Activated naive CD8-positive, alpha-beta T cell treated with anti-CD3 and anti-CD28 coated beads, Interleukin-2, amount 10 ng/mL, durations not matched to agents 7 days and 5 days (primary cell): ENCODE data around the gene RERG. TPM values are rescaled to one million over a fixed set of nuclear protein-coding genes. Genes with fewer than 3 reads are reported as not detected.

Experiments used
- ATAC-seq: fragments of 150-1000 bp; cut with Tn5 transposase; one replicate; pipeline ENCODE4 v1.10.0; 2021; ENCODE audit warnings: low read depth, moderate library complexity
- POLR2A ChIA-PET: fragments of 350-600 bp; sonication (Branson Sonifier 250); formaldehyde crosslinking; loops from one replicate; lab custom pipeline; 2021; ENCODE audit warnings: antibody characterized with exemption; lab: Charles Lee
- DNase-seq: peaks from one replicate; pipeline ENCODE4 v3.0.0; 2021
- H3K27ac Mint-ChIP-seq: one replicate; pipeline ENCODE4 v1.8.0; 2022; ENCODE audit warnings: mild to moderate bottlenecking, mixed read lengths
- H3K27me3 Mint-ChIP-seq: one replicate; pipeline ENCODE4 v1.8.0; 2022; ENCODE audit warnings: mild to moderate bottlenecking, moderate library complexity, mixed read lengths
- H3K36me3 Mint-ChIP-seq: one replicate; pipeline ENCODE4 v1.8.0; 2021; ENCODE audit warnings: mild to moderate bottlenecking, mixed read lengths
- H3K4me1 Mint-ChIP-seq: one replicate; pipeline ENCODE4 v1.8.0; 2021; ENCODE audit warnings: mixed read lengths
- H3K4me3 Mint-ChIP-seq: one replicate; pipeline ENCODE4 v1.8.0; 2022; ENCODE audit warnings: mild to moderate bottlenecking, moderate library complexity, mixed read lengths
- H3K9me3 Mint-ChIP-seq: one replicate; pipeline ENCODE4 v1.8.0; 2021; ENCODE audit warnings: mixed read lengths
- total RNA-seq, 2 experiments: library from RNA; stranded (reverse); gene quantifications; one replicate each; pipeline ENCODE4 v1.2.3, GENCODE V29; 2021

The RERG gene
- total RNA-seq, 2 experiments from 2014 or later = not detected

DNA sequence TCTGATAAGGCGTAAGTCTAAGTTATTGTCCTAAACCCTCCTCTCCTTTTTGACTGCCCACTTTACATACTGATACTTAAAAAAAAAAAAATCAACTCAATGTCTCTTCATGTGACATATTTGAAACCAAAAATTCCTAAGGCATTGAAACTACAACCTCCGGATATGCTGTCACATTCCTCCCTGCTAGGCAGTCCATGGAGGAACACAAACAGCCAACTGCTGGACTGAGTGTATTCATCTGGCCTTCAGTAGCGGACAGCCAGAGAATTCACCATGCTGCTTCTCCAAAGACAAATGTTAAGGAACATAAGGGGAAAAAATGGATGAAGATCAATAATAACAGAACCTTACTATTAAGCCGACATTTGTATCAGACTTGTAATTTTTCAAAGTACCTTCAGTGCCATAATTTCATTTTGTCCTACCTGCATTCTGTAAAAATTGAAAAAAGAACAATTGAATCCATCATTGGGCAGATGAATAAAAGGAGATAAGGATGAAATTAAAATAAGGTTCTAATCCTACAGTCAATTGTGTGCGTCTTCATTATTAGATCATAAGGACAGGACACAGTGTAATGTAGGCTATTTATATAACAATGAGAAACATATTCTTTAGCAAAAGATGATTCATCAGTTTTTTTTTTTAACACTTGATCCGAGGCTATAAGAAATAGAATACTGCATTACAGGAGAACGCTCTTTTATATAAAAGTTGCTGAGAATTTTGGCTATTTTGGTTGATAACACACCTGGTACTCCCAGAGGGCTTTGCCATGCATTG, 12.2 kb downstream of the RERG start:
- Mint-ChIP-seq H3K9me3 (no peaks in the 10 kb centered on the region), H3K36me3 (no peaks in the 10 kb centered on the region), H3K27me3 (peaks cover 30% of the 10 kb centered on the region), H3K4me1 (no peaks in the 10 kb centered on the region), H3K27ac (no peak overlapping the region), H3K4me3 (no peak overlapping the region)
- POLR2A ChIA-PET = no interaction called here
- ATAC-seq (no peak), DNase-seq (no peak)

DNA sequence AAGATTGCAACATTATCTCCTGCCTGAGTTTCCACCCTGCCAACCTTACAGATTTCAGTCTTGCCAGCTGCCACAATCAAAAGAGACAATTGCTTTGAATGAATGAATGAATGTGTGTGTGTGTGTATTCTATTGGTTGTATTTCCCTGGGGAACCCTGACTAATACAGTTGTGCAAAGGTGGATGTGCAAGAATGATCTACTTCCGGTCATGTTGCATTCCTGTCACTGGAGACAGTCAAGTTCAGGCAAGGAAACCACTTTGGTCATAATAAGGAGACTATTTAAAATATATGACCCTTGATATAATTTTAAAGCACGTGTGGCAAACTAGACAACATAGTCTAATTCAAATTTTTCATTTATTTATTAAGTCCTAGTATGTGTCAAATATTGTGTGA, 13.1 kb downstream of the RERG start:
- Mint-ChIP-seq H3K27ac (no peak overlapping the region), H3K4me3 (no peak overlapping the region), H3K27me3 (peaks cover 30% of the 10 kb centered on the region), H3K9me3 (no peaks in the 10 kb centered on the region), H3K4me1 (no peaks in the 10 kb centered on the region), H3K36me3 (no peaks in the 10 kb centered on the region)
- POLR2A ChIA-PET = no interaction called here
- ATAC-seq (no peak), DNase-seq (no peak)

DNA sequence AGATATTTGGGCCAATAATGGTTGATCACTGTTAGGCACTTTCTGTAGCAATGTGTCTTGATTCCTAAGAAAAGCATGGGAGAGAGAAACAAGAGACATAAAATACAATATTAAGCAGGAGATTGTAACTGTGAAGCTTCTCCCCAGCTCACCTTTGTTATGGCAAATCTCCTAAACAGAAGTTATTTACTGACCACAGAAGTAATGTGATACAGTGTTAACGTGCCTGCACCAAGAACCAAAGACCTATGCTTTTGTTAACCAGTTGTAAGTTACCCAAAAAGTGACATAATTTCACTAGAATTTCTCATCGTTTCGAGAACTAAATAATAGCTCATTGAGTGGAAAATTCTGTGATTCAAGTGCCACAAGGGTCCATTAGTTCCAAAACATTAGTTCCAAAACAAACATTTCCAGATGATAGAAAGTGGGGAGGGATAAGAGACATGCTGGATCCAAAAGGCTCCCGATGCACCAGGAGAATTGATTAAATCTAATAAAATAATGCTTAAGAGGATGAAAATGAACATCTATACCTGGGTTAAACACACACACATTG, 14.3 kb downstream of the RERG start:
- DNase-seq = no peak
- H3K36me3 Mint-ChIP-seq = no peaks in the 10 kb centered on the region
- no peak overlapping the region for H3K27ac Mint-ChIP-seq
- H3K4me1 Mint-ChIP-seq = no peaks in the 10 kb centered on the region
- ATAC-seq = no peak
- peaks cover 33% of the 10 kb centered on the region for H3K27me3 Mint-ChIP-seq
- no peak overlapping the region for H3K4me3 Mint-ChIP-seq
- POLR2A ChIA-PET = no interaction called here
- no peaks in the 10 kb centered on the region for H3K9me3 Mint-ChIP-seq

DNA sequence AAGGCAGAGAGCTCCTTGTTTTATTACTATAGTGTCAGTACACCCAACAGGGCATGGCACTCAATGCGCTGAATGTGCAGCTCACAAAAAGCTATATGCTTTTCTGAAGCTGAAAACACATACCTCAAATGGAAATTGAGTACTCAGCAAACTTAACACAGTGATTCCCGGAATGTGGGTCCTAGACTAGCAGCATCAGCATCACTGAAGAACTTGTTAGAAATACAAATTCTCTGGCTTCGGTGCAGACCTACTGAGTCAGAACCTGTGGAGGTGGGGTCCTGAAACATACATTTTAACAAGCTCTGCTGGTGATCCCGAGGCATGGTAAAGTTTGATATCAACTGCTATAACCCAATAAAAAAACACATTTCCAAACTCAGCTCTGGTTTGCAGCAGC, 14.9 kb downstream of the RERG start:
- Mint-ChIP-seq H3K4me3 (no peak overlapping the region), H3K4me1 (no peaks in the 10 kb centered on the region), H3K27me3 (peaks cover 33% of the 10 kb centered on the region), H3K27ac (no peak overlapping the region), H3K36me3 (no peaks in the 10 kb centered on the region), H3K9me3 (no peaks in the 10 kb centered on the region)
- ATAC-seq = no peak
- POLR2A ChIA-PET = interaction anchor here (0.8 kb wide), 1 partner anchor 378 kb away, joined by 3 read pairs; no protein-coding TSS in a partner anchor
- DNase-seq = no peak

DNA sequence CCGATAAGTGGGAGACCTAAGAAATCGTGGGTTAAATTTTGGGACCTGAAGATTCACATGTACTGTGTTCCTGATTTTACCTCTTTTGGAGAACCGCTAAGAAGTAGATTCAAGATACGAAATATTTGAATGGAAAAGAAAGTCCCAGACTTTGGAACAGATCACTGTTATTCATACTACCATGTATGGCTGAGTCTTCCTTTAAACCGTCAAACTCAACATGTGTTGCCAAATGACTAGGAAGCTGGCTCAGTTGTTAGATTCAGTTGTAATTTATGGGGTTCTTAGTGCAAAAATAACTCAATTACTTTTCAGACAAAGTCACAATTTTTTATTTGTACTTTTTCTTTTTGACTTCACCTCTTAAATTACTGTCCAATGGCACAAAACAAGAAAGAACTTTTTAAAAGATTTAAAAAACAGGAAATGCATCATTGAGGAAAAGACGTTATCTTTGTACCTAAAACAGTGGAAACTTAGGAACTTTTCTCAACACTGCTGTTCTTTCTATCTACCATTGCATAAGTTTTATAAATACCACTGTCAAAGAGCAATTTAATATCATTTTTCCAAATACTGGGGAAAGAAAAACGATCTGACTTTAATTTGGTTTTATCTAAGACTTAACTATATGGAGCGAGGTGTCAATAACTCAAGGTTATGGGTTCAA, 15.7 kb downstream of the RERG start:
- Mint-ChIP-seq H3K36me3 (no peaks in the 10 kb centered on the region), H3K4me1 (no peaks in the 10 kb centered on the region), H3K9me3 (no peaks in the 10 kb centered on the region), H3K4me3 (no peak overlapping the region), H3K27me3 (peaks cover 29% of the 10 kb centered on the region), H3K27ac (no peak overlapping the region)
- DNase-seq (no peak), ATAC-seq (no peak)
- POLR2A ChIA-PET = interaction anchor here (0.8 kb wide), 1 partner anchor 379 kb away, joined by 3 read pairs; no protein-coding TSS in a partner anchor

DNA sequence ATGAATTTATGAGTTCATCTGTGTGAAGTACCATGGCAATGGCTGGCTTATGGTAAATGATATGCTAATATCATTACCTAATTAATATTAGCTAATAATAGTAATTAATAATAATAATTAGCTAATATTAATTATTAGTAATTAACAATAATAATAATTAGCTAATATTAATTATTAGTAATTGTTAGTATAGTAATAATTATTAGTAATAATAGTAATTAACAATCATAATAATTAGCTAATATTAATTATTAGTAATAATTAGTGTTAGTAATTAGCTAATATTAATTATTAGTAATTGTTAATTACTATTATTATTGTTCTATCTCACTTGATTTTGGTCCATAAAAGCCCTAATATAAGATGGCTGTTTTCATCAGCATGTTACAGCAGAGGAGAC, 19.8 kb downstream of the RERG start:
- POLR2A ChIA-PET = no interaction called here
- no peak overlapping the region for H3K27ac Mint-ChIP-seq
- no peak for ATAC-seq
- H3K4me1 Mint-ChIP-seq = no peaks in the 10 kb centered on the region
- no peak for DNase-seq
- H3K36me3 Mint-ChIP-seq = no peaks in the 10 kb centered on the region
- H3K9me3 Mint-ChIP-seq = no peaks in the 10 kb centered on the region
- H3K27me3 Mint-ChIP-seq = peaks cover 9% of the 10 kb centered on the region
- no peak overlapping the region for H3K4me3 Mint-ChIP-seq

DNA sequence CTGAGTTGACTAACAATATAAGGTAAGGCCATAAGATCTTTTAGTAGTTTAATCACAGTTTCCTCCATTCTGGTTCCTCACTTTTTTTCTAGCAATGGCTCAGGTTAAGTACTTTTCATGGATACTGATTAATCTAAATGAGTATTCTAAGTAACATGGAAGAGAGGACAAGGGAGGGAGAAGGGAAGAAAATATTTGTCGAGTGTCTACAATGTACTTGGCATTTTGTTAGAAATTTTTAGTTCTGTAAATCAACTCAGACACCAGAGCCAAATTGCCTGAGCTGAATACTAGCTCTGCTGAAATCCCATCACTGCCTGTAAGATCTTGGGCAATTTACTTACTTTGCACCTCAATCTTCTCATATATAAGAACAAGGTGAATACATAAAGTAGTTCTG, 20.2 kb downstream of the RERG start:
- Mint-ChIP-seq H3K9me3 (no peaks in the 10 kb centered on the region), H3K4me3 (no peak overlapping the region), H3K27me3 (peaks cover 7% of the 10 kb centered on the region), H3K27ac (no peak overlapping the region), H3K36me3 (no peaks in the 10 kb centered on the region), H3K4me1 (no peaks in the 10 kb centered on the region)
- no peak for DNase-seq
- POLR2A ChIA-PET = no interaction called here
- no peak for ATAC-seq

DNA sequence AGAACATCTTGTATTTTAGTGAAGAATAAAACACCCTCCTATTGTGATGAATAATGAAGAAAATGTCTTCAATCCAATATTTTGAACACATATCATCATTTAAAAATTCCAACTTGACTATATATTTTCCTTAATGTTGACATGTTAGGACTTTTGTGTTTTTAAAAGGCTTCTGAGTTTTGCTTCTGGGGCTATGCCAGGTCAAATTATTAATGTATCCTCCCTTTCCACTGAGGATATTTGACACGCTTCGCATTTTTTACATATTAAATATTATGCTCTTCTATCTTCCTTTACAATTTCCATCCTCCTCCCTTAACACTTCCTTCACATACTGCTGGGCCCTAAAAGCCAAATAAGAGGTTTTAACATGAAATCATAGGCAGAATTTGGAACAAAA, 20.6 kb downstream of the RERG start:
- Mint-ChIP-seq H3K27me3 (peaks cover 6% of the 10 kb centered on the region), H3K36me3 (no peaks in the 10 kb centered on the region), H3K4me1 (no peaks in the 10 kb centered on the region), H3K9me3 (no peaks in the 10 kb centered on the region), H3K27ac (no peak overlapping the region), H3K4me3 (no peak overlapping the region)
- no peak for ATAC-seq
- POLR2A ChIA-PET = no interaction called here
- DNase-seq = no peak

DNA sequence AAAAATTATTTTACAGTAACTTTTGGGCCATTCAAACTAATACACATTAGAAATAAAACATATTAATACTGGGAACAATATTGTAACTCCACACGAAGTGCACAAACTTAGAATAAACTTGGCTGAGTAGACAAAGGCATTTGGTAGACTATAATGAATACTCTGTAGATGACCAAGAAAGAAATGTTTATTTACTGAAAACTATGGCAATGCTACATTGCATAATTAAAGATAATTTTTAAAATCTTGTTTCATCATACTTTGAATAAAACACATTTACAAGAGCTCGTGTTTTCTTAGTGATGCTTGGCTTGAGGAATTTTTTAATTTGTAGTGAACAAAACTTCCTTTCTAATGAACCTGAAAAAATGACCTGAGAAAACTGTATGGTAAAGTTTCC, 21.3 kb downstream of the RERG start:
- Mint-ChIP-seq H3K36me3 (no peaks in the 10 kb centered on the region), H3K27me3 (peaks cover 6% of the 10 kb centered on the region), H3K4me3 (no peak overlapping the region), H3K9me3 (no peaks in the 10 kb centered on the region), H3K4me1 (no peaks in the 10 kb centered on the region), H3K27ac (no peak overlapping the region)
- DNase-seq = no peak
- ATAC-seq = no peak
- POLR2A ChIA-PET = no interaction called here

DNA sequence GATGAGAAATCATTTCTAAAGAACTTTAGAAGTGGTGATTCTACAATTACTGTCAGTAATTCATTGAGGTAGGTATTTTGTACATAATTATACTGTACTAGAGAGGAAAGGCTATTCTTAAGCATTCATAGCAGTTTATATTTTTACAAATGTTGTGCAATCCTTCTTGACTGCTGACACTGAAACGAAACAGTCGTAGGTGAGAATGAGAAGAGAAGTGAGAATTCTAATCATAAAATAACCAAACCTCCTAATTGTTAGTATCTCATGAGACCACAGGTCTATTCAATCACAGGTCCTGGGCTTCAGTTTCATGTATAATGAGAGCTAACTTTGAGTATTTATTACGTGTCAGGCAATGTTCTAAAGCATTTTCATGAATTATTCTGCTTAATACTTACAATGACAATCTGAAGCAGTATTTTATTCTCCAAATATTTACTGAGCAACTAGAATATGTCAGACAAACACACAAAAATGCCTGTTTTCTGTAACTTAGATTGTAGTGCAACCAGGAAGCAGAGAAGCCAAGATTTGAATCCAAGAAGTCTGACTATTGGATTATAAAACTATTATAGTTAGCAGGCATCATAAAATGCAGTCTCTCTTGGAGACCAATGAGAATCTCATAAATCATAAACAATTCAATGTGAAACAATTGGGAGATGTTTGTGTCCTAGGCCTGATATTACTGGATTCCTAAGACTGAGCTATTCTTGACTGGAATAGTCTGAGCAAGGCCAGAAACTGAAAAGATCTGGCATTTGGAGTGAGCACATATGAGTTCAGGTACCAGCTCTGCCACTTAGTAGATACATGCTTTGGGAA, 24.3 kb downstream of the RERG start:
- DNase-seq = no peak

DNA sequence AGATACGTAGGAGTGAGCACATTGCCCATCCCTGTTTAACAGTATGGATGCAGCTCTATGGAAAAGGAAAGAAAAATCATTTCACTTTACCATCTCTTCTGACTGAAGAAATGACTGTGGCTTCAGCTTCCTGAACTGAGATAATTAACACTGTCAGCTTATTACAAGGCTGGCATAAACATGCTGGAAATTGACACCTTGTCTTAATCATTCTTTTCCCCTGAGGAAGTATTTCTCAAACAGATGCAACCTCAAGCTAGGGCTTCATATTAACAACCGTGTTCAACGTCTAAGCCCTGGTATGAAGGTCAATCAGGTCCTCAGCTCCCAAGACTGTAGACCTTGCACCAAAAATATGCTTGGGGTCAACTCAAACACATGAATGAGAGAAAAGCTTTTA, 25.0 kb downstream of the RERG start:
- Mint-ChIP-seq H3K4me3 (no peak overlapping the region), H3K9me3 (no peaks in the 10 kb centered on the region), H3K4me1 (no peaks in the 10 kb centered on the region), H3K27ac (no peak overlapping the region), H3K36me3 (no peaks in the 10 kb centered on the region), H3K27me3 (peaks cover 17% of the 10 kb centered on the region)
- POLR2A ChIA-PET = no interaction called here
- DNase-seq (no peak), ATAC-seq (no peak)

More for the DNA sequence above, 24.3 kb downstream of the RERG start:
- no peak overlapping the region for H3K4me3 Mint-ChIP-seq
- no peaks in the 10 kb centered on the region for H3K36me3 Mint-ChIP-seq
- ATAC-seq = no peak
- no peaks in the 10 kb centered on the region for H3K4me1 Mint-ChIP-seq
- H3K27me3 Mint-ChIP-seq = peaks cover 17% of the 10 kb centered on the region
- H3K9me3 Mint-ChIP-seq = no peaks in the 10 kb centered on the region
- POLR2A ChIA-PET = no interaction called here
- no peak overlapping the region for H3K27ac Mint-ChIP-seq

DNA sequence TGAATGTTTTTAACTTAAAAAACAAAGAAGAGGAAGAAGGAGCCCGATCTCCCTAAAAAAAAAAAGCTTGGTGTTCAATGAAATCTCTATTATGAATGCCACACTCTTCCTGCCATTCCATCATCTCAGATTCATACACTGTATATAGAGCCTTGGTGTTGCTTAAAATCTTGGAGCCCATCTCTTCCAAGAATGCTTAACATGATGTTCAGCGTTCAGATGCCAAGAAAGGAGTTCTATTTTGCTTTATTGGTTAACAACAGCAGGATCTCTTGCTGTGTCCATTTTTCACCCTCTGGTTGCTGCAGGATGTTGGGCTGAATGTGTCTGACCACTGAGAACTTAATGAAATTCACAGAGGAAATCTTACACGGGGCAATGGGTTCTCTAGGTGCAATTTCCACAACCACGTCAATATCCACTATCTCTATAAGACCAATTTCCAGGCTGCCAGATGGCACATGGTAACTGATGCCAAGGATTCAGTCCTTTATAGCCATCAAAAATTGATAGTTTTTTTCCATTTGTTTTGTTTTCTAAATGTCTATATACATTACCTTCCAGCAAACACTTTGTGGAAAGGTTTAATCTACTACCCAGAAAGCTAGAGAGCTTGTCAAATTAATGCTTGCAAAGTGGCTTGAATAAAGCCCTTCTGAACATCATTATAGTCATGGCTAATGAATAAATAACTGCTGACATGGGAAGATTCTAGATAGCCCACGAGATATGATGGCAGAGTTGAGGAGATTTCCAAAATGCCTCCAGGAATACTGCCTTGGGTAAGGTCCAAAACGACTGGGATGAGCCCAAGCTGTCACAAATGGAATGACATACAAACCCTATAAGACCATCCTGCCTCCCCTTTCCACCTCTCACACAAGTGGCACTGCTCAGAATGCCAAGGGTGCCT, 26.5 kb downstream of the RERG start:
- Mint-ChIP-seq H3K4me1 (no peaks in the 10 kb centered on the region), H3K27ac (no peak overlapping the region), H3K36me3 (no peaks in the 10 kb centered on the region), H3K9me3 (no peaks in the 10 kb centered on the region), H3K4me3 (no peak overlapping the region), H3K27me3 (peaks cover 17% of the 10 kb centered on the region)
- POLR2A ChIA-PET = no interaction called here
- ATAC-seq (no peak), DNase-seq (no peak)
